Ammon's horn (tissue), 1 donor: ENCODE measurements around the gene TRIM63.

Source experiments
- DNase-seq: peaks from one replicate; pipeline ENCODE4 v3.0.0-alpha.2; 2016; ENCODE audit warnings: low spot score

The TRIM63 gene

GRCh38 chr1:26016258-26016952 is 51.0 kb downstream of the TRIM63 start:
- DNase-seq = no peak

DNA sequence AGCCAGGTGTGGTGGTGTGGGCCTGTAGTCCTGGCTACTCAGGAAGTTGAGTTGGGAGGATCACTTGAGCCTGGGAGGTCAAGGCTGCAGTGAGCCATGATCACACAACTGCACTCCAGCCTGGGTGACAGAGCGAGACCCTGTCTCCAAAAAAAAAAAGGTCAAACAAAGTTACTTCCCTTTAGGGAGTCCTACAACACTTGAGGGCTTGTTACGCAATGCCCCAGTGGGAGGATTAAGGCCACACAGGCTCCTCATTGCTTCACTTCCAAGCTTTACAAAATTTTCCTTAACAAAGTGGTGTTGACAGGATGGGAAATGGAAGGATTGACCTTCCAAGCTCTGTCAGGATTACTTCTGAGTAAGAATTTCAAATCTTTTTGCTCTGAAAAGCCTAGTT is 52.1 kb downstream of the TRIM63 start:
- no peak for DNase-seq

- no peak for DNase-seq
Measured at GRCh38 chr1:26014179-26014578, 53.3 kb downstream of the TRIM63 start.

GRCh38 chr1:26012864-26013263 is 54.6 kb downstream of the TRIM63 start:
- no peak for DNase-seq

- DNase-seq = no peak
Measured at GRCh38 chr1:26010825-26011224, 56.6 kb downstream of the TRIM63 start.

DNA sequence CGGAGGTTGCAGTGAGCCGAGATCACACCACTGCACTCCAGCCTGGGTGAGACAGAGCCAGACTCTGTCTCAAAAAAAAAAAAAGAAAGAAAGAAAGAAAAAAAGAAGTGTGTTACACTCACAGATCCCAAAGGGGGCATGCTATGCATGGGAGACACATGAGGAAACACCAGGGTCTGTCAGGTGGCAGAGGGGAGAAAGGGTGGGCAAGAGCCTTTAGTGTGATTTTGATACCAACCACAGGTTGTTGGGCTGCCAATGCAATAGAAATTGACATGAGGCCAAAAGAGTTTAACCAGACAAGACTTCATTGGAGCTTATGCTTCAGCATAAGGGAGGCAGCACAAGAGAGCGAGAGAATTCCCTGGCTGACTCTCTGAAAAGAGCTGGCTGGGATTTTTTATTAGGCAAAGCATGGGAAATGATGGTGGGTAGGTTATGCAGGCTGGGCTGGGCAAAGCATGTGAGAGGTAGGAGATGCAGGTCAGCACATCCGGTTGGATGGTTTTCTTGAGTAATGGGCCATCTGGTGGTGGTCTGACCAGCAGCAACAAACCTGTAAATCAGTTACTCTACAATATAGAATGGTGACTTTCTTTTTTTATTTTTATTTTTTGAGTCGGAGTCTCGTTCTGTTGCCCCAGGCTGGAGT is 57.5 kb downstream of the TRIM63 start:
- DNase-seq = no peak

DNA sequence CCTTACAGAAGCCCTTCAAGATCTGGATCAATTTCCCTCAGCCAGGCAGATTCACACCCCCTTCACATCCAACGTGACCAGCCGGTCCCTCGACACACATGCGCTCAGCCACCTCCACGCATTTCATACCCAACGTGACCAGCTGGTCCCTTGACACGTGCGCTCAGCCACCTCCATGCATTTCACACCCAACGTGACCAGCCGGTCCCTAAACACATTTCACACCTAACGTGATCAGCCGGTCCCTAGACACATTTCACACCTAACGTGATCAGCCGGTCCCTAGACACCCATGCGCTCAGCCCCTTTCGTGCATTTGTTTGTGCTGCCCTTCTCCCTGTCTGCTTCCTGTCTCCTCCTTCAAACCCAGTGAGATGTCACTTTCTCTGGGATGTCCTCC is 60.7 kb downstream of the TRIM63 start:
- DNase-seq = no peak

- no peak for DNase-seq
Measured at GRCh38 chr1:26005434-26006105, 61.9 kb downstream of the TRIM63 start.

- DNase-seq = no peak
Measured at GRCh38 chr1:26003756-26004155, 63.7 kb downstream of the TRIM63 start.

GRCh38 chr1:26003262-26003661 is 64.2 kb downstream of the TRIM63 start:
- no peak for DNase-seq
